ENCODE results near the gene ZNF155. TPM values are rescaled to one million over a fixed set of nuclear protein-coding genes. Genes with fewer than 3 reads are reported as not detected.

Gene ZNF155
- total and polyA plus RNA-seq, 10 of the 15 experiments (the other 5 are each of a cell fraction or from before 2014, with no cell fraction given): 2.4 to 12.2 (median 5.6) TPM

- TF ChIP-seq TCF7 (IDR thresholded peaks at IDR 0.05; ENCODE audit: borderline replicate concordance) (no peak), HSF1 (IDR thresholded peaks at IDR 0.05; ENCODE audit: low read depth, low read length) (no peak), EED (IDR thresholded peaks at IDR 0.05; ENCODE audit: low read depth) (no peak), TCF3 (IDR thresholded peaks at IDR 0.05; ENCODE audit: borderline replicate concordance, insufficient read depth, low read depth, low read length) (no peak), SREBF1 (IDR thresholded peaks at IDR 0.05; ENCODE audit: low read length) (no peak), REST (IDR thresholded peaks at IDR 0.05; ENCODE audit: low read depth, low read length) (no peak)
These were observed 26.1 kb upstream of the ZNF155 start (continued) for GRCh38 chr19:43957891-43958290.

- BruUV-seq (replicated peaks): no TSS peak
- H2AFZ ChIP-seq (ENCODE audit: control insufficient read depth, low read depth, low read length): no peak overlapping the region
- no peak overlapping the region for H3K4me2 ChIP-seq (ENCODE audit: control insufficient read depth, insufficient read depth)
- ChIA-PET POLR2A (no interaction called here), CTCF (no interaction called here), RAD21 (ENCODE audit: unreplicated experiment) (no interaction called here), SMC1A (ENCODE audit: uncharacterized antibody, unreplicated experiment) (no interaction called here)
- no peaks in the 10 kb centered on the region for H3K27me3 ChIP-seq (replicated peaks in 1 of 2; ENCODE audit: control insufficient read depth in 2 of 2, insufficient read depth in 2 of 2, low read length in 1 of 2)
- WGBS (ENCODE audit: insufficient coverage, insufficient replicate concordance, low lambda C conversion rate, missing lambda C conversion rate): 41% methylated on average over 4 of the region's 4 CpGs
- H4K20me1 ChIP-seq (ENCODE audit: control insufficient read depth, insufficient read depth): no peaks in the 10 kb centered on the region
- H3K36me3 ChIP-seq (ENCODE audit: control insufficient read depth in 2 of 2, insufficient read depth in 2 of 2, low read length in 1 of 2): no peaks in the 10 kb centered on the region
- no peak for ATAC-seq
- no peak for DNase-seq (ENCODE audit: low read depth, low spot score)
- intact Hi-C loops (cut with micrococcal nuclease; ENCODE audit: unreplicated experiment) (no loop called here), in situ Hi-C loops (cut with MboI) (no loop called here)
- no peaks in the 10 kb centered on the region for H3K79me2 ChIP-seq (ENCODE audit: control insufficient read depth, insufficient read depth, low read length)
- no peak for FAIRE-seq
- H3K4me3 ChIP-seq: no peak overlapping the region
- no peaks in the 10 kb centered on the region for H3K4me1 ChIP-seq (ENCODE audit: control insufficient read depth, insufficient read depth, low read length)
- H3K27ac ChIP-seq (ENCODE audit: control insufficient read depth, insufficient read depth): no peak overlapping the region
- H3K9me3 ChIP-seq (replicated peaks; ENCODE audit: control insufficient read depth, insufficient read depth, low read length): peaks cover 11% of the 10 kb centered on the region
- no peak overlapping the region for H3K9ac ChIP-seq (ENCODE audit: control insufficient read depth, insufficient read depth, low read length)
- TF ChIP-seq KAT2A (conservative IDR thresholded peaks at IDR 0.05; ENCODE audit: control insufficient read depth, low read depth, low read length) (no peak), NR2F1 (conservative IDR thresholded peaks at IDR 0.05) (no peak), RELB (IDR thresholded peaks at IDR 0.05; ENCODE audit: low read depth) (no peak), POLR2AphosphoS5 (IDR thresholded peaks at IDR 0.05; ENCODE audit: low read length) (no peak), MTA3 (IDR thresholded peaks at IDR 0.05; ENCODE audit: borderline replicate concordance, low read length) (no peak), EGR1 (IDR thresholded peaks at IDR 0.05; ENCODE audit: borderline replicate concordance in 1 of 2, low read depth in 2 of 2, low read length in 2 of 2) (no peak), CBX3 (IDR thresholded peaks at IDR 0.05; ENCODE audit: borderline replicate concordance, low read depth) (no peak), IKZF1 (conservative IDR thresholded peaks at IDR 0.05) (no peak), MEF2B (IDR thresholded peaks at IDR 0.05; ENCODE audit: partially characterized antibody, poor library complexity, severe bottlenecking) (no peak), STAT3 (IDR thresholded peaks at IDR 0.05; ENCODE audit: low read depth, low read length) (no peak)
These were observed 23.6 kb upstream of the ZNF155 start for GRCh38 chr19:43960411-43960810.
